ENCODE data around the gene FRMD4A.
"Not testable (repeated sequence)": the region's sequence is repeated elsewhere in the genome, so short reads cannot be mapped to it uniquely, and the experiment has no call there.

Gene FRMD4A

GRCh38 chr10:13773043-13773442 is 557.7 kb downstream of the FRMD4A start:
- DNase-seq, result no peak

- DNase-seq, result no peak
These were observed 558.7 kb downstream of the FRMD4A start for GRCh38 chr10:13771992-13772391.

- DNase-seq, result no peak
These were observed 559.8 kb downstream of the FRMD4A start for GRCh38 chr10:13770760-13771493.

- DNase-seq, result no peak
These were observed 560.8 kb downstream of the FRMD4A start for GRCh38 chr10:13769946-13770345.

GRCh38 chr10:13767676-13768178 is 563.0 kb downstream of the FRMD4A start:
- DNase-seq, result no peak

GRCh38 chr10:13767148-13767547 is 563.6 kb downstream of the FRMD4A start:
- not testable (repeated sequence) for DNase-seq

- no peak for DNase-seq
These were observed 564.9 kb downstream of the FRMD4A start for GRCh38 chr10:13765641-13766341.

- no peak for DNase-seq
These were observed 569.1 kb downstream of the FRMD4A start for GRCh38 chr10:13761490-13762091.

GRCh38 chr10:13759168-13759567 is 571.6 kb downstream of the FRMD4A start:
- DNase-seq, result peak in 1 of 3 experiments; percentile 6

GRCh38 chr10:13758756-13759155 is 572.0 kb downstream of the FRMD4A start:
- no peak for DNase-seq

GRCh38 chr10:13758312-13758711 is 572.4 kb downstream of the FRMD4A start:
- DNase-seq, result no peak

GRCh38 chr10:13754277-13754676 is 576.4 kb downstream of the FRMD4A start:
- no peak for DNase-seq

- DNase-seq, result no peak
These were observed 579.4 kb downstream of the FRMD4A start for GRCh38 chr10:13751191-13751764.

GRCh38 chr10:13750299-13751190 is 580.2 kb downstream of the FRMD4A start:
- DNase-seq, result peak in 1 of 3 experiments; percentile 23

- no peak for DNase-seq
These were observed 585.5 kb downstream of the FRMD4A start for GRCh38 chr10:13745271-13745670.

- DNase-seq, result no peak
These were observed 586.8 kb downstream of the FRMD4A start for GRCh38 chr10:13743963-13744362.

- DNase-seq, result no peak
These were observed 587.5 kb downstream of the FRMD4A start for GRCh38 chr10:13743101-13743693.

- DNase-seq, result no peak
These were observed 589.3 kb downstream of the FRMD4A start for GRCh38 chr10:13741438-13741837.

GRCh38 chr10:13740461-13740860 is 590.3 kb downstream of the FRMD4A start:
- DNase-seq, result no peak

- DNase-seq, result no peak
These were observed 591.5 kb downstream of the FRMD4A start for GRCh38 chr10:13739183-13739582.

- DNase-seq, result no peak
These were observed 594.2 kb downstream of the FRMD4A start for GRCh38 chr10:13736506-13736905.

- DNase-seq, result peak in 1 of 3 experiments; percentile 35
These were observed 596.6 kb downstream of the FRMD4A start for GRCh38 chr10:13734151-13734550.

All from NCI-H1417 (cell line).